ENCODE data around the gene PER3. TPM values are rescaled to one million over a fixed set of nuclear protein-coding genes. Genes with fewer than 3 reads are reported as not detected.

PER3 gene
- total RNA-seq, 2 donors from 2014 or later: 3.9 to 6.3 TPM

DNA sequence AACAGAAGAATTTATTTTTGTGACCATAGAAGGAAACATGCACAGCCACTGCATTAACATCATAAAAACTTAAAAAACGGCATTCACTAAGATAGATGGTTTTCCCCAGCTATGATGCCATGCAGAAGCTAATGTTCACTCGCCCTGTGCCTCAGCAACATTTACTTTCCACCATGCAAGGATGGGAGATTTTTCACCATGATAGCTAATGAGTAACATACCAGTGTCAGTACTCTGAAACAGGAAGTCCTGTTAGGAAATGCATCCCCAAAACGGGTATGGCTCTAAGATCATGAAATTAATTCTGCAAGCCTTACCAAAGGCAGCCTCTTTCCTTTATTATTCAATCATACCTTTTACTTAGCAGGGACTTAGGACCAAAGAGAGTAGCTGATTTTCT lies 30.4 kb upstream of the PER3 start:
- TF ChIP-seq, protein P1, sequence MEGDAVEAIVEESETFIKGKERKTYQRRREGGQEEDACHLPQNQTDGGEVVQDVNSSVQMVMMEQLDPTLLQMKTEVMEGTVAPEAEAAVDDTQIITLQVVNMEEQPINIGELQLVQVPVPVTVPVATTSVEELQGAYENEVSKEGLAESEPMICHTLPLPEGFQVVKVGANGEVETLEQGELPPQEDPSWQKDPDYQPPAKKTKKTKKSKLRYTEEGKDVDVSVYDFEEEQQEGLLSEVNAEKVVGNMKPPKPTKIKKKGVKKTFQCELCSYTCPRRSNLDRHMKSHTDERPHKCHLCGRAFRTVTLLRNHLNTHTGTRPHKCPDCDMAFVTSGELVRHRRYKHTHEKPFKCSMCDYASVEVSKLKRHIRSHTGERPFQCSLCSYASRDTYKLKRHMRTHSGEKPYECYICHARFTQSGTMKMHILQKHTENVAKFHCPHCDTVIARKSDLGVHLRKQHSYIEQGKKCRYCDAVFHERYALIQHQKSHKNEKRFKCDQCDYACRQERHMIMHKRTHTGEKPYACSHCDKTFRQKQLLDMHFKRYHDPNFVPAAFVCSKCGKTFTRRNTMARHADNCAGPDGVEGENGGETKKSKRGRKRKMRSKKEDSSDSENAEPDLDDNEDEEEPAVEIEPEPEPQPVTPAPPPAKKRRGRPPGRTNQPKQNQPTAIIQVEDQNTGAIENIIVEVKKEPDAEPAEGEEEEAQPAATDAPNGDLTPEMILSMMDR (conservative IDR thresholded peaks at IDR 0.05): no peak
- H3K4me1 Mint-ChIP-seq: peaks cover 17% of the 10 kb centered on the region
- H3K9ac ChIP-seq (ENCODE audit: extremely low read depth, low read length, poor library complexity, severe bottlenecking): no peak overlapping the region
- peaks cover 9% of the 10 kb centered on the region for H3K4me1 ChIP-seq (ENCODE audit: control insufficient read depth, insufficient read depth, low read length)
- H3K36me3 ChIP-seq (ENCODE audit: control insufficient read depth, insufficient read depth, low read length): peaks cover 36% of the 10 kb centered on the region
- H3K36me3 Mint-ChIP-seq (ENCODE audit: low read depth): peaks cover 36% of the 10 kb centered on the region
- H3K9me3 Mint-ChIP-seq: no peaks in the 10 kb centered on the region
- H3K9me3 ChIP-seq (ENCODE audit: control insufficient read depth, low read length): peaks cover 3% of the 10 kb centered on the region
- H3K4me3 Mint-ChIP-seq: no peak overlapping the region
- WGBS, 2 experiments (ENCODE audit: insufficient coverage in 1 of 2, insufficient read length in 1 of 2): 91 to 93% methylated on average over 2 to 3 of the region's 3 CpGs
- no peak for DNase-seq
- no peaks in the 10 kb centered on the region for H3K27me3 Mint-ChIP-seq (ENCODE audit: insufficient read depth)
- H3K27ac ChIP-seq (ENCODE audit: low read depth, low read length): no peak overlapping the region
- H3K27ac Mint-ChIP-seq: no peak overlapping the region
- no peaks in the 10 kb centered on the region for H3K27me3 ChIP-seq (ENCODE audit: control insufficient read depth, insufficient read depth, low read length, poor library complexity, severe bottlenecking)
- no peak overlapping the region for H3K4me3 ChIP-seq (ENCODE audit: low read length)

DNA sequence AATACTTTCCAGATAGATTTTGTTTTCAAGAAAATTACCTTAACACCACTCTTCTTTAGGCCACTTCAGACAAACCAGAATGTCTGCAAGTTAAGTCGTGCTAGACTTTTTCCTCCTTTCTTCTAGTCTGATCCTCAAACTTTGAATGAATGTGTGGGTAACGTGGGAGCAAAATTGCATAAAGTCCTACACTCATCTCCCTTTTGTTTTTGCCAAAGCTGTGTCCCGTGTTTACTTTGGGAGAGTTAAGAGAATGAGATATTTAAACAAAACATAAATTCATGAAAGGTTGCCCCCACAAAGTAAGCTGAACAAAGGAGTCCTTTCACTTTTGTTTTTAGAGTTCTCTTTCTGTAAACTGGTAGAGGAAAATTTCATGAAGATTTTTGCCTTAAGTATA lies 29.9 kb upstream of the PER3 start:
- TF ChIP-seq, protein P1 (conservative IDR thresholded peaks at IDR 0.05): no peak
- no peak for DNase-seq
- H3K9ac ChIP-seq (ENCODE audit: extremely low read depth, low read length, poor library complexity, severe bottlenecking): no peak overlapping the region
- peaks cover 9% of the 10 kb centered on the region for H3K4me1 ChIP-seq (ENCODE audit: control insufficient read depth, insufficient read depth, low read length)
- no peak overlapping the region for H3K27ac ChIP-seq (ENCODE audit: low read depth, low read length)
- Mint-ChIP-seq H3K27ac (no peak overlapping the region), H3K36me3 (ENCODE audit: low read depth) (peaks cover 34% of the 10 kb centered on the region), H3K4me1 (peaks cover 17% of the 10 kb centered on the region), H3K9me3 (no peaks in the 10 kb centered on the region), H3K27me3 (ENCODE audit: insufficient read depth) (no peaks in the 10 kb centered on the region), H3K4me3 (no peak overlapping the region)
- no peak overlapping the region for H3K4me3 ChIP-seq (ENCODE audit: low read length)
- WGBS, 2 experiments (ENCODE audit: insufficient coverage in 1 of 2, insufficient read length in 1 of 2): 96 to 100% methylated on average over 1 to 2 of the region's 3 CpGs
- no peaks in the 10 kb centered on the region for H3K27me3 ChIP-seq (ENCODE audit: control insufficient read depth, insufficient read depth, low read length, poor library complexity, severe bottlenecking)
- H3K9me3 ChIP-seq (ENCODE audit: control insufficient read depth, low read length): peaks cover 3% of the 10 kb centered on the region
- H3K36me3 ChIP-seq (ENCODE audit: control insufficient read depth, insufficient read depth, low read length): peaks cover 32% of the 10 kb centered on the region

DNA sequence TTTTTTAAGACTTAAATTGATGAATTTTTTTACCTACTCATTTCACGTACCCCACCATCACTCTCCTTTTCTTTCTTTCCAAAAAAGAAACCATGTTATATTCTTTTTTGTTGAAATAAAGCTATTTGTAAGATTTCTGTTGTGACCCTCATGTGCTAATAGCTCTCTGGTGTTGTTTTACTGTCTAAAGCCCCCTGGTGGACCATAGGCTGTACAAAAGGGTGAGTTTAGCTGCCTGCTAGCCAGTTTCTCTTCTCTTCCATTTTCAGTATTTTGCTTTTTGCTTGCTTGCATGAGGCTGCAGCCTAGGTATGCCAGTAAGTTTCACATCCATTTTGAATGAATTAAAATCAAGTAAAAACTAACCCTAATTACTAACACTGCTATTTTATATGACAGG lies 28.6 kb upstream of the PER3 start:
- TF ChIP-seq, protein P1 (conservative IDR thresholded peaks at IDR 0.05): peak; percentile 75
- Histone ChIP-seq H3K9me3 (ENCODE audit: control insufficient read depth, low read length) (peaks cover 3% of the 10 kb centered on the region), H3K27ac (ENCODE audit: low read depth, low read length) (no peak overlapping the region), H3K4me1 (ENCODE audit: control insufficient read depth, insufficient read depth, low read length) (peaks cover 9% of the 10 kb centered on the region), H3K4me3 (ENCODE audit: low read length) (no peak overlapping the region), H3K36me3 (ENCODE audit: control insufficient read depth, insufficient read depth, low read length) (peaks cover 26% of the 10 kb centered on the region), H3K27me3 (ENCODE audit: control insufficient read depth, insufficient read depth, low read length, poor library complexity, severe bottlenecking) (no peaks in the 10 kb centered on the region), H3K9ac (ENCODE audit: extremely low read depth, low read length, poor library complexity, severe bottlenecking) (no peak overlapping the region)
- Mint-ChIP-seq H3K27me3 (ENCODE audit: insufficient read depth) (no peaks in the 10 kb centered on the region), H3K9me3 (no peaks in the 10 kb centered on the region), H3K4me3 (no peak overlapping the region), H3K36me3 (ENCODE audit: low read depth) (peaks cover 25% of the 10 kb centered on the region), H3K27ac (no peak overlapping the region), H3K4me1 (peaks cover 17% of the 10 kb centered on the region)
- DNase-seq: peak; percentile 55
- 100% methylated on average over 1 of the region's 1 CpG; no CpG with 5 or more reads in 1 of the 2 experiments for WGBS, 2 experiments (ENCODE audit: insufficient coverage in 1 of 2, insufficient read length in 1 of 2)

Measured in endodermal cell (in vitro differentiated cells).